ENCODE measurements around the gene ARHGDIG.

DNA sequence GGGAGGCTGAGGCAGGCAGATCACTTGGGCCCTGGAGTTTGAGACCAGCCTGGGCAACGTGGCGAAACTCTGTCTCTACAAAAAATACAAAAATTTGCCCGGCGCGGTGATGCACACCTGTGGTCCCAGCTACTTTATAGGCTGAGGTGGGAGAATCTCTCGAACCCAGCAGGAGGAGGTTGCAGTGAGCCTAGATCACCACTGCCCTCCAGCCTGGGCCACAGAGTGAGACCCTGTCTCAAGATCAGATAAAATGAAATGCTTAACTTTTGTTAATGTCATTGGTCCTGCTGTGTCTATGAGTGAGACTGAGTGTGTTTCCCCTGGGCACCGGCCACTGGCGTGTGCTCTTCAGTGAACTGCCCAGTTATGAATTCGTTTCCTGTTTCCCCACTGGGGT is 35.3 kb upstream of the ARHGDIG start:
- TF ChIP-seq, protein P1, sequence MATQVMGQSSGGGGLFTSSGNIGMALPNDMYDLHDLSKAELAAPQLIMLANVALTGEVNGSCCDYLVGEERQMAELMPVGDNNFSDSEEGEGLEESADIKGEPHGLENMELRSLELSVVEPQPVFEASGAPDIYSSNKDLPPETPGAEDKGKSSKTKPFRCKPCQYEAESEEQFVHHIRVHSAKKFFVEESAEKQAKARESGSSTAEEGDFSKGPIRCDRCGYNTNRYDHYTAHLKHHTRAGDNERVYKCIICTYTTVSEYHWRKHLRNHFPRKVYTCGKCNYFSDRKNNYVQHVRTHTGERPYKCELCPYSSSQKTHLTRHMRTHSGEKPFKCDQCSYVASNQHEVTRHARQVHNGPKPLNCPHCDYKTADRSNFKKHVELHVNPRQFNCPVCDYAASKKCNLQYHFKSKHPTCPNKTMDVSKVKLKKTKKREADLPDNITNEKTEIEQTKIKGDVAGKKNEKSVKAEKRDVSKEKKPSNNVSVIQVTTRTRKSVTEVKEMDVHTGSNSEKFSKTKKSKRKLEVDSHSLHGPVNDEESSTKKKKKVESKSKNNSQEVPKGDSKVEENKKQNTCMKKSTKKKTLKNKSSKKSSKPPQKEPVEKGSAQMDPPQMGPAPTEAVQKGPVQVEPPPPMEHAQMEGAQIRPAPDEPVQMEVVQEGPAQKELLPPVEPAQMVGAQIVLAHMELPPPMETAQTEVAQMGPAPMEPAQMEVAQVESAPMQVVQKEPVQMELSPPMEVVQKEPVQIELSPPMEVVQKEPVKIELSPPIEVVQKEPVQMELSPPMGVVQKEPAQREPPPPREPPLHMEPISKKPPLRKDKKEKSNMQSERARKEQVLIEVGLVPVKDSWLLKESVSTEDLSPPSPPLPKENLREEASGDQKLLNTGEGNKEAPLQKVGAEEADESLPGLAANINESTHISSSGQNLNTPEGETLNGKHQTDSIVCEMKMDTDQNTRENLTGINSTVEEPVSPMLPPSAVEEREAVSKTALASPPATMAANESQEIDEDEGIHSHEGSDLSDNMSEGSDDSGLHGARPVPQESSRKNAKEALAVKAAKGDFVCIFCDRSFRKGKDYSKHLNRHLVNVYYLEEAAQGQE (IDR thresholded peaks at IDR 0.05; ENCODE audit: insufficient read depth in 1 of 2, low read depth in 2 of 2, low read length in 2 of 2), result no peak
- TF ChIP-seq POLR2AphosphoS5 (IDR thresholded peaks at IDR 0.05; ENCODE audit: low read depth, low read length) (no peak), SIN3A (IDR thresholded peaks at IDR 0.05; ENCODE audit: borderline replicate concordance, insufficient read depth, low read length) (no peak)
